ENCODE data around the gene EDN1. TPM values are rescaled to one million over a fixed set of nuclear protein-coding genes. Genes with fewer than 3 reads are reported as not detected.

EDN1 gene
- total RNA-seq, 1 donor from 2014 or later, result 8.3 TPM

DNA sequence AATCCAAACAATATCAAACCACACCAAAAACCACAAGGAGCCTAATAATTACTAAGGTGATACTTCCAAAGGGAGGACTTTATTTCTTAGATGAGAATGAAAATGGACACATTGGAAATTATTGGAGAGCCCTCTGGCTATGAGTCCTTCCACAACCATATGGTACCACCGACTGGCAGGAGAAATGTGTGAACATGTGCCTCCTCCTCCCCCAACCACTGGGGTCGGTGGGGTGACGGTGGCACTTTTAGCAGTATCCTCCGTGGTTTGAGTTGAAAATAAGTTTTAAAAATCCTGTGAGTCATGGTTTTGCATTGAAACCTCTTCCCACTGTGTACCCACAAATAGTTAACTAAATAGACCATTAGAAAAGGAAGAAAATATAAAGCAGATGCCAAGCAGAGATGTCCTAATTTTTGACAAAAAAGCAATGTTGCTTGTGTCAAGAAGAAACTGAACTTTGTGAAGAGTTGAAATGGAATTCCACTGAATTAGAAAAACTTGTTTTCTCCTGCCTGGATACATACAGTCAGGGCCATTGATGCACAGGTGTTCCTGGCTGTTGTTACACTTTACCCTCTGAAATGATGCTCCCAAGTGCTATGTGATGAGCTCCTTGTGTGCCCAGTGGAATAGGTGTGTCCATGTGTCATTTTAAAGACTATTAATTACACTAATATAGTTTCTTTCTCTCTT lies 3.2 kb downstream of the EDN1 start:
- no peak overlapping the region for H3K4me3 Mint-ChIP-seq (ENCODE audit: unreplicated experiment)
- no peak overlapping the region for H3K27ac Mint-ChIP-seq (ENCODE audit: unreplicated experiment)
- H3K4me1 Mint-ChIP-seq (ENCODE audit: unreplicated experiment), result peaks cover 21% of the 10 kb centered on the region
- peaks cover 10% of the 10 kb centered on the region for H3K36me3 Mint-ChIP-seq (ENCODE audit: low read depth, unreplicated experiment)
- TF ChIP-seq, protein P1, sequence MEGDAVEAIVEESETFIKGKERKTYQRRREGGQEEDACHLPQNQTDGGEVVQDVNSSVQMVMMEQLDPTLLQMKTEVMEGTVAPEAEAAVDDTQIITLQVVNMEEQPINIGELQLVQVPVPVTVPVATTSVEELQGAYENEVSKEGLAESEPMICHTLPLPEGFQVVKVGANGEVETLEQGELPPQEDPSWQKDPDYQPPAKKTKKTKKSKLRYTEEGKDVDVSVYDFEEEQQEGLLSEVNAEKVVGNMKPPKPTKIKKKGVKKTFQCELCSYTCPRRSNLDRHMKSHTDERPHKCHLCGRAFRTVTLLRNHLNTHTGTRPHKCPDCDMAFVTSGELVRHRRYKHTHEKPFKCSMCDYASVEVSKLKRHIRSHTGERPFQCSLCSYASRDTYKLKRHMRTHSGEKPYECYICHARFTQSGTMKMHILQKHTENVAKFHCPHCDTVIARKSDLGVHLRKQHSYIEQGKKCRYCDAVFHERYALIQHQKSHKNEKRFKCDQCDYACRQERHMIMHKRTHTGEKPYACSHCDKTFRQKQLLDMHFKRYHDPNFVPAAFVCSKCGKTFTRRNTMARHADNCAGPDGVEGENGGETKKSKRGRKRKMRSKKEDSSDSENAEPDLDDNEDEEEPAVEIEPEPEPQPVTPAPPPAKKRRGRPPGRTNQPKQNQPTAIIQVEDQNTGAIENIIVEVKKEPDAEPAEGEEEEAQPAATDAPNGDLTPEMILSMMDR (IDR thresholded peaks at IDR 0.05; ENCODE audit: unreplicated experiment), result no peak
- H3K27me3 Mint-ChIP-seq (ENCODE audit: unreplicated experiment), result peaks cover 5% of the 10 kb centered on the region
- no peaks in the 10 kb centered on the region for H3K9me3 Mint-ChIP-seq (ENCODE audit: unreplicated experiment)
- DNase-seq (ENCODE audit: low spot score), result no peak

DNA sequence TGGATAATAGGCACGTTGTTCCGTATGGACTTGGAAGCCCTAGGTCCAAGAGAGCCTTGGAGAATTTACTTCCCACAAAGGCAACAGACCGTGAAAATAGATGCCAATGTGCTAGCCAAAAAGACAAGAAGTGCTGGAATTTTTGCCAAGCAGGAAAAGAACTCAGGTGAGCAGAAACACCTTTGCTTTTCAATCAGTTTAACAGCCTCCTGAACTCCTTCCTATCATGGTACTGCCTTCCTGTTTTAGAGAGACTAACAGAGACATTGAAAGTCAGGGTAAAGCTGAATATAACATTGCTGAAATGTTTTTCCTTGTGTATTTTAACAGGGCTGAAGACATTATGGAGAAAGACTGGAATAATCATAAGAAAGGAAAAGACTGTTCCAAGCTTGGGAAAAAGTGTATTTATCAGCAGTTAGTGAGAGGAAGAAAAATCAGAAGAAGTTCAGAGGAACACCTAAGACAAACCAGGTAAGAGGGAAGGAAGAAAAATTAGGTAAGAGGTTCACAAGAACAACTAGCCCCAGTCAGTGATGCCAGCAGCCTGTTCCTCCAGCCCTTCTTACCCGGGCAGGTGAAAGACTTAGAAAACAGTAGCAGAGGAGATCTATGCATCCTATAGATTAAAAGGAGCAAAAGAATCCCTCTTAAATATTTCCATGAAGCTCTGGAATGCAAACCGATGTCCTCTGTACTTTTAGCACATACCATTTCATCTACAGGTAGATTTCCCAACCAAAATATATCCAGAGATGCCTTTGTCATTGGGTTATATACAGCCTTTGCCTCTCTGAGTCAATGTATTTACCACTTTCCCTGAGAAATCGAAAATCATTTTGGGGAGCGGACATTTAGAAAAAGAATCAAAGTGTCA lies 4.0 kb downstream of the EDN1 start:
- peaks cover 5% of the 10 kb centered on the region for H3K27me3 Mint-ChIP-seq (ENCODE audit: unreplicated experiment)
- no peaks in the 10 kb centered on the region for H3K9me3 Mint-ChIP-seq (ENCODE audit: unreplicated experiment)
- no peak overlapping the region for H3K4me3 Mint-ChIP-seq (ENCODE audit: unreplicated experiment)
- no peak for DNase-seq (ENCODE audit: low spot score)
- peaks cover 16% of the 10 kb centered on the region for H3K4me1 Mint-ChIP-seq (ENCODE audit: unreplicated experiment)
- TF ChIP-seq, protein P1 (IDR thresholded peaks at IDR 0.05; ENCODE audit: unreplicated experiment), result no peak
- no peak overlapping the region for H3K27ac Mint-ChIP-seq (ENCODE audit: unreplicated experiment)
- H3K36me3 Mint-ChIP-seq (ENCODE audit: low read depth, unreplicated experiment), result peaks cover 10% of the 10 kb centered on the region

DNA sequence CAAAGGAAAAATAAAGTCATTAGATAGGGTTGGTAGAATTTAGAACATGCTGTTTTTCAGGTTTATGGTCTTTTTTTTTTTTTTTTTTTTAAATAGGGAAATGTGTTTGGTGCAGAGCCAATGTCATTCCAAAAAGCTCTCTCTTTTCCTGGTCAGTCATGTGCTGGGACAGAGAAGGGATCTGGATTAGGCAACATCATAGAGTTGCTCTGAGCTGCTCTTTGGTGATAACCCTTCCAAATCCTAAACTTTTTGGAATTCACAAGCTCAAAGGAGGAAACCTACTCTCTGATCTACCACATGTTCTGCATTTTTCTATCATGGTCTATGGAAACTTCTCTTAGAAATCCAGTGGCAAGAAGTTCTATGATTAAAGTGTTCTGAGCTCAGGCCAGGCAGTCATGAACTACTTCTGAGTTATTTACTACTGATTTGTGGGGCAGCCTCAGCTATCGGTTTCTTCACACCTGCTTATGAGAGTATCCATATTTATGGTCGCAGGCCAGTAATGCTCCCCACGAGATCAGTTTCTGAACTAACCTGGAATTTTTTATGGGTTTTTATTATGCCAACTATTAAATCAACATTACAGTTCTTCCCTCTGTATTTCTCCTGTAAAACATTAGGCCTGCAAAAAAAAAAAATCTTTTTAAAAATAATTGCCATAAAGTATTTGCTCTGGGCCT lies 4.8 kb downstream of the EDN1 start:
- no peak for DNase-seq (ENCODE audit: low spot score)
- no peak overlapping the region for H3K27ac Mint-ChIP-seq (ENCODE audit: unreplicated experiment)
- no peak overlapping the region for H3K4me3 Mint-ChIP-seq (ENCODE audit: unreplicated experiment)

DNA sequence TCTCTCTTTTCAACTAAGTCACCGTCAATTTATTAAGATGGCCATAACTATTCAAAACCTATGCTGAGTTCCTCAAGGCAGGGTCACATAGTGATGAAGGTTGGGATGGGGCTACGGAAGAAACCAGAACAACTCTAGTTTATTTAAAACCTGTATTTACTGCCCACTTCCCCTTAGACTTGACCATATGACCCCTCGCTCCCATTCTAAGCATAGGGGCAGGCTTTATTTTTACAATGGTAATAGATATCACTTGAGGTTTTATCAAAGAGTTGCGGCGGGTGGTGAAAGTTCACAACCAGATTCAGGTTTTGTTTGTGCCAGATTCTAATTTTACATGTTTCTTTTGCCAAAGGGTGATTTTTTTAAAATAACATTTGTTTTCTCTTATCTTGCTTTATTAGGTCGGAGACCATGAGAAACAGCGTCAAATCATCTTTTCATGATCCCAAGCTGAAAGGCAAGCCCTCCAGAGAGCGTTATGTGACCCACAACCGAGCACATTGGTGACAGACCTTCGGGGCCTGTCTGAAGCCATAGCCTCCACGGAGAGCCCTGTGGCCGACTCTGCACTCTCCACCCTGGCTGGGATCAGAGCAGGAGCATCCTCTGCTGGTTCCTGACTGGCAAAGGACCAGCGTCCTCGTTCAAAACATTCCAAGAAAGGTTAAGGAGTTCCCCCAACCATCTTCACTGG lies 5.5 kb downstream of the EDN1 start:
- Mint-ChIP-seq H3K36me3 (ENCODE audit: low read depth, unreplicated experiment) (peaks cover 10% of the 10 kb centered on the region), H3K9me3 (ENCODE audit: unreplicated experiment) (no peaks in the 10 kb centered on the region), H3K27me3 (ENCODE audit: unreplicated experiment) (peaks cover 2% of the 10 kb centered on the region), H3K4me3 (ENCODE audit: unreplicated experiment) (no peak overlapping the region), H3K4me1 (ENCODE audit: unreplicated experiment) (peaks cover 11% of the 10 kb centered on the region), H3K27ac (ENCODE audit: unreplicated experiment) (no peak overlapping the region)
- DNase-seq (ENCODE audit: low spot score), result no peak
- TF ChIP-seq, protein P1 (IDR thresholded peaks at IDR 0.05; ENCODE audit: unreplicated experiment), result no peak

More for the DNA sequence above, 4.8 kb downstream of the EDN1 start:
- Mint-ChIP-seq H3K36me3 (ENCODE audit: low read depth, unreplicated experiment) (peaks cover 10% of the 10 kb centered on the region), H3K4me1 (ENCODE audit: unreplicated experiment) (peaks cover 11% of the 10 kb centered on the region), H3K27me3 (ENCODE audit: unreplicated experiment) (peaks cover 5% of the 10 kb centered on the region), H3K9me3 (ENCODE audit: unreplicated experiment) (no peaks in the 10 kb centered on the region)
- TF ChIP-seq, protein P1 (IDR thresholded peaks at IDR 0.05; ENCODE audit: unreplicated experiment), result no peak
